SU-DHL-6 (cell line): Measurements from ENCODE around the gene TBC1D22A.

Source experiments
- EZH2phosphoT487 ChIP-seq: fragments of 200-600 bp; sonication (generic), shearing (Covaris generic); conservative IDR thresholded peaks from 2 replicates; pipeline ENCODE4 v1.6.1; 2018; ENCODE audit warnings: mild to moderate bottlenecking, antibody characterized with exemption, low read length, moderate library complexity, mixed read lengths
- TF ChIP-seq, protein P1 (sequence below): fragments of 200-600 bp; sonication (generic); IDR thresholded peaks from one replicate; pipeline ENCODE4 v1.5.1; 2017; ENCODE audit warnings: antibody characterized with exemption, mild to moderate bottlenecking, low read length, moderate library complexity; ENCODE audit not compliant: insufficient read depth, poor library complexity, severe bottlenecking

- TF ChIP-seq, protein P1, sequence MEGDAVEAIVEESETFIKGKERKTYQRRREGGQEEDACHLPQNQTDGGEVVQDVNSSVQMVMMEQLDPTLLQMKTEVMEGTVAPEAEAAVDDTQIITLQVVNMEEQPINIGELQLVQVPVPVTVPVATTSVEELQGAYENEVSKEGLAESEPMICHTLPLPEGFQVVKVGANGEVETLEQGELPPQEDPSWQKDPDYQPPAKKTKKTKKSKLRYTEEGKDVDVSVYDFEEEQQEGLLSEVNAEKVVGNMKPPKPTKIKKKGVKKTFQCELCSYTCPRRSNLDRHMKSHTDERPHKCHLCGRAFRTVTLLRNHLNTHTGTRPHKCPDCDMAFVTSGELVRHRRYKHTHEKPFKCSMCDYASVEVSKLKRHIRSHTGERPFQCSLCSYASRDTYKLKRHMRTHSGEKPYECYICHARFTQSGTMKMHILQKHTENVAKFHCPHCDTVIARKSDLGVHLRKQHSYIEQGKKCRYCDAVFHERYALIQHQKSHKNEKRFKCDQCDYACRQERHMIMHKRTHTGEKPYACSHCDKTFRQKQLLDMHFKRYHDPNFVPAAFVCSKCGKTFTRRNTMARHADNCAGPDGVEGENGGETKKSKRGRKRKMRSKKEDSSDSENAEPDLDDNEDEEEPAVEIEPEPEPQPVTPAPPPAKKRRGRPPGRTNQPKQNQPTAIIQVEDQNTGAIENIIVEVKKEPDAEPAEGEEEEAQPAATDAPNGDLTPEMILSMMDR, result no peak
- no peak for TF ChIP-seq EZH2phosphoT487
Measured at GRCh38 chr22:47210112-47210657, 447.7 kb downstream of the TBC1D22A start.
